ENCODE data around the gene PAX8. TPM values are rescaled to one million over a fixed set of nuclear protein-coding genes. Genes with fewer than 3 reads are reported as not detected.

The PAX8 gene
- total and polyA plus RNA-seq, 10 of the 15 experiments (the other 5 are each of a cell fraction or from before 2014, with no cell fraction given): 0.16 to 2.5 (median 0.97) TPM

DNA sequence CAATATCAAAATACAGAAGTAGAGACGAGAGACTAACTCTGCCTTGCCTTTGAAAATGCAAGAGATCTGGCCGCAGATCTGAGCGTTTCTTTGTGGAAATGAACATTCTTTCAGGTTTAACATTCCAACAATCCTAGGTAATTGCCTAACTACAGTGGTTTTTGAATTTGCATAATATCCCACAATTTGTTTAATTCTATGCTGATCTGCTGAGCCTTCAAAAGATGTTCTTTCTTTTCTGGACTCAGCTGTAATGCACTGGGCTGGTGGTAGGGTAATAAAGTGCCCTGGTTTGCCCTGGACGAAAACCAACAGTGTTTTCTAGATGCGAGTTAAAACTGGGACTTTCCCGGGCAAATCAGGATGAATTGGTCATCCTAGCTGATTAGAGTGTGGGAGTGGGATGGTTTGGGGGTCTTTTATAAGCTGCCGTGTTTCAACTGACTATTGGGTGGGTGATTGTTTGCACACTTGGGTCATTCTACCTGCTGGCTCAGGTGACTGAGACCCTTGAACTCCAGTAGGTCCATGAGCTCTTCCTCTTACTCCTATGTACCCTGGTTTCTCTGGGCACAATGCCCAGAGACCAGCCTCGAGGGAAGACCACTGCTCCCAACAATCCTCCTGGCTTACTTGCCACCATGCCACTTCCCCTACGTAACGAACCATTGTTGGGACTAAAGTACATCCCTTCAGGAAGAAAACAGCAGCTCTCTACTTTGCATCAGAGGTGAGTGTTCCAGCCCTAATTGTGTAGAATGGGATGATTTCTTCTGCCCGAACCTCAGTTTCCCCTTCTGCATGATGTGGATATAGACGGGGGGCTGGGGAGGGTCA lies 3.4 kb upstream of the PAX8 start:
- Histone ChIP-seq H3K27me3 (replicated peaks in 1 of 2; ENCODE audit: control insufficient read depth in 2 of 2, insufficient read depth in 2 of 2, low read length in 1 of 2) (peaks cover 6 to 7% of the 10 kb centered on the region in 2 experiments), H3K36me3 (ENCODE audit: control insufficient read depth in 2 of 2, insufficient read depth in 2 of 2, low read length in 1 of 2) (no peaks in the 10 kb centered on the region), H2AFZ (ENCODE audit: control insufficient read depth, low read depth, low read length) (no peak overlapping the region), H3K4me3 (no peak overlapping the region), H3K4me1 (ENCODE audit: control insufficient read depth, insufficient read depth, low read length) (no peaks in the 10 kb centered on the region), H4K20me1 (ENCODE audit: control insufficient read depth, insufficient read depth) (no peaks in the 10 kb centered on the region), H3K27ac (ENCODE audit: control insufficient read depth, insufficient read depth) (no peak overlapping the region), H3K9me3 (replicated peaks; ENCODE audit: control insufficient read depth, insufficient read depth, low read length) (no peaks in the 10 kb centered on the region), H3K9ac (ENCODE audit: control insufficient read depth, insufficient read depth, low read length) (no peak overlapping the region), H3K79me2 (ENCODE audit: control insufficient read depth, insufficient read depth, low read length) (no peaks in the 10 kb centered on the region), H3K4me2 (ENCODE audit: control insufficient read depth, insufficient read depth) (no peak overlapping the region)
- intact Hi-C loops (cut with micrococcal nuclease; ENCODE audit: unreplicated experiment): no loop called here
- RAD21 ChIA-PET (ENCODE audit: unreplicated experiment): no interaction called here
- TF ChIP-seq NBN (IDR thresholded peaks at IDR 0.05): no peak
- TF ChIP-seq FOXM1 (IDR thresholded peaks at IDR 0.05; ENCODE audit: low read depth, low read length): no peak
- TF ChIP-seq IKZF2 (IDR thresholded peaks at IDR 0.05): no peak
- TF ChIP-seq, protein P1, sequence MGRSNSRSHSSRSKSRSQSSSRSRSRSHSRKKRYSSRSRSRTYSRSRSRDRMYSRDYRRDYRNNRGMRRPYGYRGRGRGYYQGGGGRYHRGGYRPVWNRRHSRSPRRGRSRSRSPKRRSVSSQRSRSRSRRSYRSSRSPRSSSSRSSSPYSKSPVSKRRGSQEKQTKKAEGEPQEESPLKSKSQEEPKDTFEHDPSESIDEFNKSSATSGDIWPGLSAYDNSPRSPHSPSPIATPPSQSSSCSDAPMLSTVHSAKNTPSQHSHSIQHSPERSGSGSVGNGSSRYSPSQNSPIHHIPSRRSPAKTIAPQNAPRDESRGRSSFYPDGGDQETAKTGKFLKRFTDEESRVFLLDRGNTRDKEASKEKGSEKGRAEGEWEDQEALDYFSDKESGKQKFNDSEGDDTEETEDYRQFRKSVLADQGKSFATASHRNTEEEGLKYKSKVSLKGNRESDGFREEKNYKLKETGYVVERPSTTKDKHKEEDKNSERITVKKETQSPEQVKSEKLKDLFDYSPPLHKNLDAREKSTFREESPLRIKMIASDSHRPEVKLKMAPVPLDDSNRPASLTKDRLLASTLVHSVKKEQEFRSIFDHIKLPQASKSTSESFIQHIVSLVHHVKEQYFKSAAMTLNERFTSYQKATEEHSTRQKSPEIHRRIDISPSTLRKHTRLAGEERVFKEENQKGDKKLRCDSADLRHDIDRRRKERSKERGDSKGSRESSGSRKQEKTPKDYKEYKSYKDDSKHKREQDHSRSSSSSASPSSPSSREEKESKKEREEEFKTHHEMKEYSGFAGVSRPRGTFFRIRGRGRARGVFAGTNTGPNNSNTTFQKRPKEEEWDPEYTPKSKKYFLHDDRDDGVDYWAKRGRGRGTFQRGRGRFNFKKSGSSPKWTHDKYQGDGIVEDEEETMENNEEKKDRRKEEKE (IDR thresholded peaks at IDR 0.05): no peak
- no peak for TF ChIP-seq CBFB (IDR thresholded peaks at IDR 0.05; ENCODE audit: low read depth)
- TF ChIP-seq, protein P2, sequence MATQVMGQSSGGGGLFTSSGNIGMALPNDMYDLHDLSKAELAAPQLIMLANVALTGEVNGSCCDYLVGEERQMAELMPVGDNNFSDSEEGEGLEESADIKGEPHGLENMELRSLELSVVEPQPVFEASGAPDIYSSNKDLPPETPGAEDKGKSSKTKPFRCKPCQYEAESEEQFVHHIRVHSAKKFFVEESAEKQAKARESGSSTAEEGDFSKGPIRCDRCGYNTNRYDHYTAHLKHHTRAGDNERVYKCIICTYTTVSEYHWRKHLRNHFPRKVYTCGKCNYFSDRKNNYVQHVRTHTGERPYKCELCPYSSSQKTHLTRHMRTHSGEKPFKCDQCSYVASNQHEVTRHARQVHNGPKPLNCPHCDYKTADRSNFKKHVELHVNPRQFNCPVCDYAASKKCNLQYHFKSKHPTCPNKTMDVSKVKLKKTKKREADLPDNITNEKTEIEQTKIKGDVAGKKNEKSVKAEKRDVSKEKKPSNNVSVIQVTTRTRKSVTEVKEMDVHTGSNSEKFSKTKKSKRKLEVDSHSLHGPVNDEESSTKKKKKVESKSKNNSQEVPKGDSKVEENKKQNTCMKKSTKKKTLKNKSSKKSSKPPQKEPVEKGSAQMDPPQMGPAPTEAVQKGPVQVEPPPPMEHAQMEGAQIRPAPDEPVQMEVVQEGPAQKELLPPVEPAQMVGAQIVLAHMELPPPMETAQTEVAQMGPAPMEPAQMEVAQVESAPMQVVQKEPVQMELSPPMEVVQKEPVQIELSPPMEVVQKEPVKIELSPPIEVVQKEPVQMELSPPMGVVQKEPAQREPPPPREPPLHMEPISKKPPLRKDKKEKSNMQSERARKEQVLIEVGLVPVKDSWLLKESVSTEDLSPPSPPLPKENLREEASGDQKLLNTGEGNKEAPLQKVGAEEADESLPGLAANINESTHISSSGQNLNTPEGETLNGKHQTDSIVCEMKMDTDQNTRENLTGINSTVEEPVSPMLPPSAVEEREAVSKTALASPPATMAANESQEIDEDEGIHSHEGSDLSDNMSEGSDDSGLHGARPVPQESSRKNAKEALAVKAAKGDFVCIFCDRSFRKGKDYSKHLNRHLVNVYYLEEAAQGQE (IDR thresholded peaks at IDR 0.05; ENCODE audit: low read depth, low read length): no peak
- 23% methylated on average over 12 of the region's 12 CpGs for WGBS (ENCODE audit: insufficient coverage, insufficient replicate concordance, low lambda C conversion rate, missing lambda C conversion rate)
- POLR2A ChIA-PET: interaction anchor here (0.5 kb wide), 1 partner anchor 172 kb away, joined by 3 read pairs; no protein-coding TSS in a partner anchor
- CTCF ChIA-PET: no interaction called here
- ATAC-seq (no peak), FAIRE-seq (no peak), DNase-seq (ENCODE audit: low read depth, low spot score) (no peak)
- in situ Hi-C loops (cut with MboI): no loop called here
- SMC1A ChIA-PET (ENCODE audit: uncharacterized antibody, unreplicated experiment): no interaction called here
- no TSS peak for BruUV-seq (replicated peaks)

Measured in GM12878 (cell line).